SK-N-DZ (cell line): ENCODE measurements around the gene GRAMD1B. TPM values are rescaled to one million over a fixed set of nuclear protein-coding genes. Genes with fewer than 3 reads are reported as not detected.
A peak's percentile ranks its signal among the peaks of the same experiment; 100 is the strongest.

ENCODE experiments used
- DNase-seq: peaks from one replicate; pipeline ENCODE4 v3.0.0-alpha.2; 2015; ENCODE audit warnings: low spot score
- polyA plus RNA-seq, 2 experiments: library from polyadenylated mRNA; depleted of rRNA; stranded (reverse); fragments of >200 nt; gene quantifications; 2 replicates each; pipeline ENCODE4 v1.2.3, GENCODE V29; 2014

Gene GRAMD1B
- polyA plus RNA-seq (2014; cell fraction: cytosol; rRNA removed): 2.2 and 6.2 TPM in 2 replicates
- 9.0 and 11.8 TPM in 2 replicates for polyA plus RNA-seq (2014; cell fraction: nucleus; rRNA removed)

GRCh38 chr11:123429913-123430720, at the start of gene GRAMD1B:
TSS of gene GRAMD1B (plus strand) at chr11:123430269. CDS start at chr11:123430793, 524 bp downstream.
- DNase-seq: peak; percentile 55

GRCh38 chr11:123381149-123381548, 48.9 kb upstream of the GRAMD1B start:
- no peak for DNase-seq

- no peak for DNase-seq
Observed at GRCh38 chr11:123381817-123382554, 48.1 kb upstream of the GRAMD1B start.

- DNase-seq: no peak
Observed at GRCh38 chr11:123382555-123383074, 47.5 kb upstream of the GRAMD1B start.

- no peak for DNase-seq
Observed at GRCh38 chr11:123384116-123384515, 46.0 kb upstream of the GRAMD1B start.

GRCh38 chr11:123386796-123387510, 43.1 kb upstream of the GRAMD1B start:
- DNase-seq: no peak

- no peak for DNase-seq
Observed at GRCh38 chr11:123388640-123389039, 41.4 kb upstream of the GRAMD1B start.

- DNase-seq: no peak
Observed at GRCh38 chr11:123390146-123390545, 39.9 kb upstream of the GRAMD1B start.

GRCh38 chr11:123391646-123392348, 38.3 kb upstream of the GRAMD1B start:
- DNase-seq: no peak

- no peak for DNase-seq
Observed at GRCh38 chr11:123392431-123392830, 37.6 kb upstream of the GRAMD1B start.

GRCh38 chr11:123392844-123393243, 37.2 kb upstream of the GRAMD1B start:
- no peak for DNase-seq

GRCh38 chr11:123393312-123393927, 36.6 kb upstream of the GRAMD1B start:
- DNase-seq: no peak

- DNase-seq: no peak
Observed at GRCh38 chr11:123404676-123405075, 25.4 kb upstream of the GRAMD1B start.

GRCh38 chr11:123405123-123405592, 24.9 kb upstream of the GRAMD1B start:
- DNase-seq: no peak

GRCh38 chr11:123406441-123407129, 23.5 kb upstream of the GRAMD1B start:
- DNase-seq: no peak

- peak; percentile 59 for DNase-seq
Observed at GRCh38 chr11:123407130-123407995, 22.7 kb upstream of the GRAMD1B start.

- DNase-seq: no peak
Observed at GRCh38 chr11:123407996-123408597, 22.0 kb upstream of the GRAMD1B start.
